HG03045 (cell line): Measurements from ENCODE around the gene GATAD1.
"Not testable (repeated sequence)": the region's sequence is repeated elsewhere in the genome, so short reads cannot be mapped to it uniquely, and the experiment has no call there.

Source experiments
- ATAC-seq: cut with Tn5 transposase; IDR thresholded peaks from one replicate; pipeline ENCODE4 v1.9.1; 2021; ENCODE audit warnings: mild to moderate bottlenecking, moderate library complexity; ENCODE audit not compliant: unreplicated experiment

The GATAD1 gene

GRCh38 chr7:92436612-92437445, 10.5 kb upstream of the GATAD1 start:
- ATAC-seq: no peak

- ATAC-seq: no peak
Measured at GRCh38 chr7:92437956-92438491, 9.3 kb upstream of the GATAD1 start.

GRCh38 chr7:92442720-92443119, 4.6 kb upstream of the GATAD1 start:
- not testable (repeated sequence) for ATAC-seq

GRCh38 chr7:92446869-92447344, 375 bp upstream of the GATAD1 start:
- ATAC-seq: no peak

GRCh38 chr7:92448205-92448747, 994 bp downstream of the GATAD1 start:
- ATAC-seq: peak; percentile 39

GRCh38 chr7:92451645-92452044, 4.4 kb downstream of the GATAD1 start:
- ATAC-seq: no peak

GRCh38 chr7:92456236-92456635, 9.0 kb downstream of the GATAD1 start:
- ATAC-seq: no peak

GRCh38 chr7:92460109-92460508, 12.8 kb downstream of the GATAD1 start:
- no peak for ATAC-seq

- no peak for ATAC-seq
Measured at GRCh38 chr7:92460510-92460909, 13.2 kb downstream of the GATAD1 start.

GRCh38 chr7:92461027-92462003, 14.0 kb downstream of the GATAD1 start:
- ATAC-seq: peak; percentile 56

GRCh38 chr7:92462560-92462959, 15.3 kb downstream of the GATAD1 start:
- no peak for ATAC-seq

GRCh38 chr7:92464515-92464914, 17.2 kb downstream of the GATAD1 start:
- no peak for ATAC-seq

GRCh38 chr7:92466682-92467081, 19.4 kb downstream of the GATAD1 start:
- ATAC-seq: no peak

- ATAC-seq: not testable (repeated sequence)
Measured at GRCh38 chr7:92468589-92468988, 21.3 kb downstream of the GATAD1 start.

GRCh38 chr7:92473989-92474388, 26.7 kb downstream of the GATAD1 start:
- ATAC-seq: not testable (repeated sequence)

- not testable (repeated sequence) for ATAC-seq
Measured at GRCh38 chr7:92475261-92475770, 28.0 kb downstream of the GATAD1 start.

- not testable (repeated sequence) for ATAC-seq
Measured at GRCh38 chr7:92475851-92476590, 28.7 kb downstream of the GATAD1 start.

GRCh38 chr7:92477681-92478080, 30.4 kb downstream of the GATAD1 start, which contains the start of gene ERVW-1:
Gene ERVW-1 (minus strand): TSS chr7:92477946. CDS start chr7:92470381, 7,565 bp downstream.
- ATAC-seq: not testable (repeated sequence)

- no peak for ATAC-seq
Measured at GRCh38 chr7:92478095-92478494, 30.8 kb downstream of the GATAD1 start.

- ATAC-seq: no peak
Measured at GRCh38 chr7:92478711-92479110, 31.4 kb downstream of the GATAD1 start.
